Omental fat pad (tissue), 4 donors: ENCODE data around the gene CD8A. TPM values are rescaled to one million over a fixed set of nuclear protein-coding genes. Genes with fewer than 3 reads are reported as not detected.

Experiments used
- ATAC-seq: fragments of 150-250 bp; one replicate; pipeline ENCODE4 v1.9.1; 2016; ENCODE audit warnings: mild to moderate bottlenecking, moderate library complexity; ENCODE audit not compliant: low FRiP score
- DNase-seq: peaks from one replicate; pipeline ENCODE4 v3.0.0-alpha.2; 2019; ENCODE audit warnings: low spot score
- CTCF ChIP-seq, 3 donors: fragments of 450-650 bp; IDR thresholded peaks; one replicate each; pipeline ENCODE4 v1.5.1; 2016 to 2017; ENCODE audit warnings: antibody characterized with exemption in 3 of 3, mild to moderate bottlenecking in 3 of 3, moderate library complexity in 2 of 3
- total RNA-seq, 4 donors: library from RNA; depleted of rRNA; stranded (reverse); fragments of >200 nt; gene quantifications; one replicate each; pipeline ENCODE4 v1.1.0, GENCODE V29; 2016

Gene CD8A
- total RNA-seq, 4 donors from 2014 or later: 1.4 to 6.6 (median 2.4) TPM

- TF ChIP-seq CTCF (IDR thresholded peaks at IDR 0.05): no peak
- DNase-seq (no peak), ATAC-seq (no peak)
Observed at GRCh38 chr2:86775338-86775737, 15.4 kb downstream of the CD8A start.

- no peak for TF ChIP-seq CTCF (IDR thresholded peaks at IDR 0.05)
- DNase-seq (no peak), ATAC-seq (no peak)
Observed at GRCh38 chr2:86774862-86775261, 15.9 kb downstream of the CD8A start.

GRCh38 chr2:86772611-86773010 lies 18.1 kb downstream of the CD8A start:
- no peak for TF ChIP-seq CTCF (IDR thresholded peaks at IDR 0.05)
- ATAC-seq (no peak), DNase-seq (no peak)

- ATAC-seq (no peak), DNase-seq (no peak)
- no peak for TF ChIP-seq CTCF (IDR thresholded peaks at IDR 0.05)
Observed at GRCh38 chr2:86770816-86771301, 19.9 kb downstream of the CD8A start.

- DNase-seq (no peak), ATAC-seq (no peak)
- no peak for TF ChIP-seq CTCF (IDR thresholded peaks at IDR 0.05)
Observed at GRCh38 chr2:86769838-86770237, 20.9 kb downstream of the CD8A start.

GRCh38 chr2:86768189-86768949 lies 22.3 kb downstream of the CD8A start:
- ATAC-seq (peak; percentile 37), DNase-seq (no peak)
- no peak for TF ChIP-seq CTCF (IDR thresholded peaks at IDR 0.05)

- no peak for DNase-seq
- TF ChIP-seq CTCF (IDR thresholded peaks at IDR 0.05): no peak
Observed at GRCh38 chr2:86765310-86765695, 25.4 kb downstream of the CD8A start.

More at GRCh38 chr2:86765310-86765695, 25.4 kb downstream of the CD8A start:
- no peak for ATAC-seq
